SJSA1 (cell line): ENCODE results near the gene AMN. TPM values are rescaled to one million over a fixed set of nuclear protein-coding genes. Genes with fewer than 3 reads are reported as not detected.

Source experiments
- DNase-seq, 2 experiments: peaks; one replicate each; pipeline ENCODE4 v3.0.0-alpha.2; 2015 to 2020; ENCODE audit warnings: low spot score in 2 of 2, low read depth in 1 of 2
- H3K27ac ChIP-seq: fragments of 250-450 bp; sonication (Bioruptor Pico); 2 replicates; pipeline ENCODE4 v1.5.1; 2020; ENCODE audit warnings: mild to moderate bottlenecking, moderate library complexity
- H3K27me3 ChIP-seq: fragments of 250-450 bp; sonication (Bioruptor Pico); replicated peaks from 2 replicates; pipeline ENCODE4 v1.5.1; 2020; ENCODE audit warnings: mild to moderate bottlenecking, moderate library complexity
- H3K36me3 ChIP-seq: fragments of 250-450 bp; sonication (Bioruptor Pico); 2 replicates; pipeline ENCODE4 v1.5.1; 2020; ENCODE audit warnings: mild to moderate bottlenecking
- H3K4me1 ChIP-seq: fragments of 250-450 bp; sonication (Bioruptor Pico); replicated peaks from 2 replicates; pipeline ENCODE4 v1.6.1; 2021; ENCODE audit warnings: mild to moderate bottlenecking
- H3K4me3 ChIP-seq: fragments of 250-450 bp; sonication (Bioruptor Pico); 2 replicates; pipeline ENCODE4 v1.5.1; 2020; ENCODE audit warnings: mild to moderate bottlenecking
- H3K9me3 ChIP-seq: fragments of 250-450 bp; sonication (Bioruptor Pico); replicated peaks from 2 replicates; pipeline ENCODE4 v1.5.1; 2020; ENCODE audit warnings: mild to moderate bottlenecking
- total RNA-seq: library from RNA; depleted of rRNA; stranded (reverse); fragments of >200 nt; shearing (Covaris generic); gene quantifications from 2 replicates; pipeline ENCODE4 v1.2.3, GENCODE V29; 2014

Gene AMN
- total RNA-seq, 1 experiment from 2014 or later = not detected

DNA sequence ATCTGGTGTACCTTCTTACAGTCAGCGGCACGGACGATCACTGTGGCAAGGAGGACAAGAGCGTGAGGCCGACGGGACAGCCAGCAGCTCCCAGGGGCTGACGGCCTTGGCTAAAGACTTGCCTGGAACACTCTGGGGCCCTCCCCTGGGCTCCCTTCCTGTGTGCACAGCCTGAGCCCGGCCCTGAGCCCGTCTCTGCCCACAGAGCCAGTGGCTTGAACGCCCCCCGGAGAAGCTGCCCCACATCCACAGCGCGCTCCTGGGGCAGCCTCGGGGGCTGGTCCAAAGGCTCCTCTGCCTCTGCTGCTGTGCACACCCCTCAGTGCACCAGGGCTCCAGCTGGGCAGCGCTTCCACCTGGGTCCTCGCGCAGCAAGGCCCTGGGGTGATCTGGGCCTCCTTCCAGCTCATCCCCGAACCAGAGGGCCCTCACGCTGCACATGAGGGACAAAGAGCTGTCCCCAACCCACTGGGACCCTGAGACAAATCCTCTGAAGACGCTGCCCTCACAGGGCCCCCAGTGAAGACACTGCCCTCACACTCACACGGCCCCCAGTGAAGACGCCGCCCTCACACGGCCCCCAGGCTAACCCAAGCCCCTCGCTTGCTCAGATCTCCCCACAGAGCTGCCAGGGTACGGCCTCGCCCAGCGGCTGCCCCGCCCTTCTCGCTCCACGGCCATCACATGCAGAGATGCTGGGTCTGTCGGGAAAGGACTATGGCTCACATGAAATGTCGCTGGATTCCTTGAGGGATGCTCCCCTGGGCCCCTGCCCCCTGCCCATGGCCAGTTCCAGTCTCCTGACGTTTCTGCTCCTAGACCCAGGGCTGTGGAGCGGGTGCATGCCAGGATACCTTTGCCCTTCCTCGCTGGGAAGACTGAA, 22.2 kb downstream of the AMN start:
- H3K27ac ChIP-seq = 0 out of 2 replicates have a peak overlapping the region, but pooled peaks have one; percentile 41
- H3K36me3 ChIP-seq = peaks cover 90% of the 10 kb centered on the region
- no peaks in the 10 kb centered on the region for H3K27me3 ChIP-seq
- no peak for DNase-seq
- no peaks in the 10 kb centered on the region for H3K9me3 ChIP-seq
- peaks cover 28% of the 10 kb centered on the region for H3K4me1 ChIP-seq
- no peak overlapping the region for H3K4me3 ChIP-seq

DNA sequence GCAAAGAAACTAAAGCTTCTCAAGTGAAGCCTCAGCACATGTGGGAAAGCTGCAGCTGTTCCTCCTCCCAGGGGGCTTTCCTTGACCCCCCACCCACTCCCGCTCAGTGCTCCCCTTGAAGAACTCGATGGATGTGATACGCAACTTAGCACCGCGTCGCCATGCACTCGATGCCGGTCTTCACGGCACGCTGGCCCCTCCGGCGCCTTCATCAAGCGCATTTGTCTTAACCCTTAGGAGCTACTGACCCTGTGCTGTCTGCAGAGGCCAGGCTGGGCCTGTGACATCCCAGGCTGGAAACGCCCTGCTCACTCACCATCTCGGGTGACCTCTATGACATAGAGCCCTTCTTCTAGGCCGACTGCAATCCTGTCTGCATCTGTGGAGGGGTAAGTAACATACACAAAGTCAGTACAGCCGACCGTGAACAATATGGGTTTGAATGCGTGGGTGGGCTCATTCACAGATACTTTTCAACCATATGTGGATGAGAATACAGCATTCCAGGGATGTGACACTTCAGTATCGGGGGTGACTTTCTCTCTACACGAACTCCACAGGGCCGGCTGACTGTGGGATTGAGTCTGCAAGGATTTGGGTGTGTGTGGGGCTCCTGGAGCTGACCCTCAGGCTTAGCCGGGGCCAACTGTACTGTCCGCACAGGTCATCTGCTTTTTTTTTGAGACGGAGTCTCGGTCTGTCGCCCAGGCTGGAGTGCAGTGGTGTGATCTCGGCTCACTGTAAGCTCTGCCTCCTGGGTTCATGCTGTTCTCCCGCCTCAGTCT, 23.1 kb downstream of the AMN start:
- Histone ChIP-seq H3K4me1 (peaks cover 29% of the 10 kb centered on the region), H3K36me3 (peaks cover 90% of the 10 kb centered on the region), H3K9me3 (no peaks in the 10 kb centered on the region), H3K27ac (0 out of 2 replicates have a peak overlapping the region, but pooled peaks have one; percentile 45), H3K27me3 (no peaks in the 10 kb centered on the region), H3K4me3 (no peak overlapping the region)
- DNase-seq = peak; percentile 50 to 68

DNA sequence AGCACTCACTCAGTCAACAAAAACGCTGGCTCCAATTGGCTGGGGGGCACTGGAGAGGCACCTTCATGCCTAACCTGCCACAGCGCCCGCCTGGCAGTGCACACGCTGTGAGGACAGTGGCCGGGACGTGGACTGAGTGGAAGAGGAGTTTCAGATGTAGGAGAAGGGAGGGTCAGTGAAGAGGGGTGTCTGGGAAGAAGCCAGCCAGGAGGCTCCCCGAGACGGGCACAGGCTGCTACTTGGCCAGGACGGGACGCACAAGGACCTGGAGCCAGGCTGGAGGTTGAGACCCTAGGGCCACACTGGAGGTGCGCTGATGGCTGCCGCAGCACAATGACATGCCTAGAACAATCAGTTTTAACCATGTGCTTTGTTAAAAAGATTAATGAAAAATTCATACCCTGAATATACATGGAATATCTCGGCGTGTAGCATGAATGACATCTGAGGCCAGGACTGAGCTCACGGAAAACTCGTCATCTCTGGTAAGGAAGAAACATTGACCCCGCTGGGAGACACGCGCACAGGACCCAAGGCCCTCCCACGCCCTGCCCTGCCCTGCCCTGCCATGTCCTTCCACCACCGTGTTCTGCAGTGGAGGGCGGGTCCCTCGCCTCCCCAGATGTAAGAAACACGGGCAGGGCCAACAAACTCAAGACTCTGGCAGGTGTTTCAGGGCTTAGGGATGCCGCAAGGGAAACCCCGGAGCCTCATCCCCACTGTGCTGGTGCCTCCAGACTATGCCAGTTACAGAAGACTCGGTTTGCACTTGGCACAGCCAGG, 25.0 kb downstream of the AMN start:
- Histone ChIP-seq H3K27ac (no peak overlapping the region), H3K27me3 (no peaks in the 10 kb centered on the region), H3K4me1 (peaks cover 43% of the 10 kb centered on the region), H3K9me3 (no peaks in the 10 kb centered on the region), H3K36me3 (peaks cover 84% of the 10 kb centered on the region), H3K4me3 (no peak overlapping the region)
- no peak for DNase-seq

DNA sequence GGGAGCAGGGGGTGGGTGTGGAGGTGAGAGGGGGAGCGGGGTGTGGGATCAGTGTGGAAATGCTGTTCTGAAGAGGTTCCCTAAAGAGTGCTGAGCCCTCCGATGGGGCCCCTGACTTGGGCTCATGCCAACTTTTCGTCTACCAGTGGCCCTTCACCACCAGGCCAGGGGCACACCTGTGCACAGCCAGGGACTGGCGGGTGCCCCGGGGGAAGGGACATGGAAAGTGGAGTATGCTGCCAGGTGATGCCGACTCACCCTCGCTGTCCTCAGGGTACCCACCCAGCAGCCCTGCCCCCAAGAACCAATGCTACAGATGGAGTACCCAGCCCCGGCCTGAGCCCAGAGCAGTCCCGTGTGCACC, 26.2 kb downstream of the AMN start:
- Histone ChIP-seq H3K27me3 (no peaks in the 10 kb centered on the region), H3K9me3 (no peaks in the 10 kb centered on the region), H3K27ac (peak overlapping the region; percentile 40; the same call in 1 of the 2 replicates), H3K4me3 (no peak overlapping the region), H3K4me1 (peaks cover 47% of the 10 kb centered on the region), H3K36me3 (peaks cover 86% of the 10 kb centered on the region)
- DNase-seq = no peak

DNA sequence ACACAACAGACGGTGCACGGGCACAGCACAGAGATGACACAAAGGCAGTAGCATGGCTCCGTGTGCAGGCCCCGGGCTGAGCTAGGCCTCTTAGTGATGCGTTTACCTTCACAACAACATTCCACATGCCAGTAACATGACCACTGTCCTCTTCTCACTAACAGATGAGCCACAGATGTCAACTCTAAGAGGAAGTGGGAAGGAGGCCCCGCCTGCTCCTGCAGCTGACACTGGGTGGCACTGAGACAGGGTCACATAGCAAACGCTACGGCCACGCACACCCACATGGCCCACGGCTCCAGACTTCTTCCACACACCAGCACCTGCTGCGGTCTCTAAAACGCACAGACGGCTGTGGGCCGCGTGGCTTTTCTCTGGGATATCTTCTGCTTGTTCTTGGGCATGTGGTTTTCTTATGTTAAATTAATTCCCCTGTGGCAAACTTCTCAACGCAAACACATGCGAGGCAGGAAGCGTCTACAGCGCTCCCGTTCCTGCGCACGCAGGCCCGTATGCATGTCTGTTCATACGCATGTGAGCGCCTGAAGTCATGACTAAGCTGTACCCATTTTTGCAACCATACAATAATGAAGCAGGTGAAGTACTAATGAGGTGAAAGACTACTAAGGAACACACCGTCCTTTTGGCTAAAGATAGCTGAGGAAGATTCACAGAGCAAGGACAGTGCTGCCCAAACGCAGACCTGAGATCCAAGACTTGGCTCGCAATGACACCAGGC, 26.8 kb downstream of the AMN start:
- H3K9me3 ChIP-seq = no peaks in the 10 kb centered on the region
- no peaks in the 10 kb centered on the region for H3K27me3 ChIP-seq
- no peak overlapping the region for H3K4me3 ChIP-seq
- H3K36me3 ChIP-seq = peaks cover 85% of the 10 kb centered on the region
- H3K27ac ChIP-seq = peak overlapping the region; percentile 40
- peak; percentile 36 to 55 for DNase-seq
- peaks cover 47% of the 10 kb centered on the region for H3K4me1 ChIP-seq

DNA sequence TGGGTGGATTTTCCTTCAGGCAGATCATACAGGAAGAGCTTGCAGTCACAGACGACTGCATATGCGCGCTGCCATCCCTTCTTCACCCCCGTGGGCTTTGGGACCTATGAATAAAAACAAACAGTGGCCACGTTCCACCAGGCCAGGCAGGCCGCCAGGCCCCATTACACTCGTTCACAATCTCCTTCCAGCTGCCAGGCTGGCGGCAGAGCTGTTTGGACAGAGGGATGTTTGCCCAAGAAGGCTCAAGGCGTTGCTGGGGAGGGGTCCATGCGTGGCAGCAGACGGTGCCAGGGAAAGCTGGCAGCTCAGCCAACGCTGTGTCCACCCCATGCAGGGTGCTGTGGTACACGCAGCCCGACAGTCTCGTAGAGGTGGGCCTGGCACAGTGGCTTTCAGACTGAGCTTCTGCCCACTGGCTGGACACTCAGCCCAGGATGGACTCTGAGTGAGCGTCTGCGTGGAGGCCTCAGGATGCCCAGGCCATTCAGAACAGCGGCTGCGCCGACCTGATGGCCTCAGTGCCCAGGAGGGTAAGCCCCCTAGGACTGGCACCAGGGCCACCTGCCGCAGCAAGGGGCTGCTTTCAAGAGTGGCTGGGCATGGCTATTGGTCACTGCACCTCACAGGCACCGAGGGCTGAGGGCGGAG, 27.5 kb downstream of the AMN start:
- no peaks in the 10 kb centered on the region for H3K27me3 ChIP-seq
- no peak overlapping the region for H3K4me3 ChIP-seq
- no peak overlapping the region for H3K27ac ChIP-seq
- H3K9me3 ChIP-seq = no peaks in the 10 kb centered on the region
- DNase-seq = no peak
- peaks cover 45% of the 10 kb centered on the region for H3K4me1 ChIP-seq
- peaks cover 85% of the 10 kb centered on the region for H3K36me3 ChIP-seq

DNA sequence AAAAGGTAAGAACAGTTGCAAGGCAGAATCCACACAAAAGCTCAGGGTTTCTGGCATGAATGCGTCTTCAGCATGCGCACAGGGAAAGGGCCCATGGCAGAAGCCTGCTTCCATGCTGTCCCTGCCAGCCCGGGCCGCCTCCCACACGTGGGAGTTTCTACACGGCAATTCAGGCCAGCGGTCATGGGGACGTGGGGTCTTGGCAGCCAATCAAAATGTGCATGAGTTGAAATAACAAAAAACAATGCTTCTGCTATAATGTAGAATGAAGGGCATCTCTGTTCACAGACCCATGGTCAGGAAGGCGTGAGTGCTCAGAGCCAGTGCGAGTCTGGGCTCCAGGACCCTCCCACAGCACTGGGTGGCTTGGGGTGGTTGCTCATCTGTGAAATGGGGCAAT, 28.6 kb downstream of the AMN start:
- Histone ChIP-seq H3K36me3 (peaks cover 85% of the 10 kb centered on the region), H3K27ac (no peak overlapping the region), H3K4me3 (no peak overlapping the region), H3K27me3 (no peaks in the 10 kb centered on the region), H3K9me3 (no peaks in the 10 kb centered on the region), H3K4me1 (peaks cover 36% of the 10 kb centered on the region)
- DNase-seq = no peak

DNA sequence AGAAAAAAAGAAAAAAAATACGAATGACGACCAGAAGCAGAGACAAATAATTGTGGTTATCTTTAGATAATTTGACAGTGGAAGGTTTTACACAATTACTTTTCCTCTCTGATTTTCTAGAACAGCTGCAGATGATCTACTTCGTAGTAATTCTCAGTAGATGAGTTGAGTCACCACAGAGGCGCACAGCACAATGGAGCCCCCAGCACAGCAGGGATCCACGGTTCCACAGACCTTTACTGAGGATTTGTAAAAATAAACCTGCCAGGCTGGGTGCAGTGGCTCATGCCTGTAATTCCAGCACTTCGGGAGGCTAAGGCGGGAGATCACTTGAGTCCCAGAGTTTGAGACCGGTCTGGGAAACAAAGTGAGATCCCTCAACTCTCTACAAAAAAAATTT, 29.3 kb downstream of the AMN start:
- Histone ChIP-seq H3K27ac (no peak overlapping the region), H3K36me3 (peaks cover 83% of the 10 kb centered on the region), H3K4me1 (peaks cover 30% of the 10 kb centered on the region), H3K4me3 (no peak overlapping the region), H3K9me3 (no peaks in the 10 kb centered on the region), H3K27me3 (no peaks in the 10 kb centered on the region)
- peak; percentile 50 to 66 for DNase-seq

DNA sequence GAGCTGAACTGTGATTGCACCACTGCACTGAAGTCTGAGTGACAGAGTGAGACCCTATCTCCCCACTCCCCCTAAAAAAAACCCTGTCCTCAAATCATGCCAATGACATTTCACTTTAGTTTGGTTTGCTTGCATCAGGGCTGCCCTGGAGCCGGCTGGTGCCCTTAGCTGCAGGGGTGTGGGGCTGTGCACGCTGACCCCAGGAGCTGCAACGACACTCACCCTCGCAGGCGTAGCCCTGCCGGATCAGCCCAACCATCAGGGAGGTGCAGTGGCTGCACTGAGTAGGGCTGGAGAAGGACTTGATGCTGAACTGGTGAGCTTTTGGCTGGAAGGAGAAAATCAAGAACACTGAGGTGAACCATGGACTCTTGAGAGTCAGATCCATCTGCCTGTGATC, 29.8 kb downstream of the AMN start:
- no peaks in the 10 kb centered on the region for H3K9me3 ChIP-seq
- peaks cover 79% of the 10 kb centered on the region for H3K36me3 ChIP-seq
- no peaks in the 10 kb centered on the region for H3K27me3 ChIP-seq
- no peak for DNase-seq
- H3K27ac ChIP-seq = no peak overlapping the region
- no peak overlapping the region for H3K4me3 ChIP-seq
- peaks cover 30% of the 10 kb centered on the region for H3K4me1 ChIP-seq

DNA sequence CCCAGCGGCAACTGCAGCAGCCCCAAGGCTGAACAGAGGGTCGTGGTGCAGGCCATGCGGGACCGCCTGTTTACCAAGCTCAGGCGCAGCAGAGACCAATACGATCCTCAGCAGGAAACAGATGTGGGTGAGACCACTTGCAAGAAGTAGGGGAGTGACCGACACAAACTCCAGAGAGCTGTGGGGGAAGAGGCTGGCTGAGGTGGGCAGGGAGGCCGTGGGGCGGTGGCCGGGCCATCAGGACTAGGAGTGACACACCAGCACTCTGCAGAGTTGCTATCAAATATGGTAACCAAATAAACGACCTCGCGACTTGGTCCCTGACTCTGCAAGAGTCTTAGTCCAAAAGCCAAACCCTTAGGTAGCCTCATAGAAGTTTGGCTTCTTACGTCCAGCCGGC, 30.6 kb downstream of the AMN start:
- Histone ChIP-seq H3K9me3 (no peaks in the 10 kb centered on the region), H3K4me1 (peaks cover 30% of the 10 kb centered on the region), H3K4me3 (no peak overlapping the region), H3K27ac (no peak overlapping the region), H3K36me3 (peaks cover 82% of the 10 kb centered on the region), H3K27me3 (no peaks in the 10 kb centered on the region)
- DNase-seq = no peak

DNA sequence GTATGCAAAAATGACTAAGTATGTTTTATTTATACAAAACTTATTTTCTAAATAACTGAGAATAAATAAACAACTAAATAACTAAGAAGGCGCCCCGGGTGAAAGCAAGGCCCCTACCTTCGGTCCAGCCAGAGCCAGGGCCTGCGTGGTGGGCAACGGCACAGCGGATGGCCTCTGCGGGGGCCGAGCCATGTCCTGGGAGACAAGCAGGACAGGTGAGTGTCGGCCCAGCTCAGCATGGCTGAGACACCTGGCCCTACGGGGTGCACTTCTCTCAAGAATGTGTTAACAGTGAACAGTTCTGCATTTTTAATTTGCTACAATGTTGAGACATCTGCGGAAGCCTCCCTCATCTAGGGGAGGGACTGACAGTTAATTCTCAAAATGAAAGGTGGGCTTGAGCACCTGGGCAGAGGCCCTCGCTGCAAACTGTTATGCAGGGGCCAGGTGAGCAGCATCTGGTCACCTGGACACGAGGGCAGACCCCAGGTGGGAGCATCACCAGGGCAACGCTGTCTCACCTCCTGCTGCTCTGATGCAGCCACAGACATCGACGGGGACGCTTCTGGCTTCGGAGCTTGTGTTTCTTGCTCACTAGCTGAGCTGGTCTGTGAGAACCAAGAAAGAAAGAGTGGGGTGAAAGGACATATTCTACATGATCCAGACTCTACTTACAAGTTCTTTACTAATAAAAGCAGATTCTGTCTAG, 31.8 kb downstream of the AMN start:
- no peak for DNase-seq
- H3K36me3 ChIP-seq = peaks cover 84% of the 10 kb centered on the region
- peaks cover 23% of the 10 kb centered on the region for H3K4me1 ChIP-seq
- no peak overlapping the region for H3K4me3 ChIP-seq
- no peak overlapping the region for H3K27ac ChIP-seq
- H3K27me3 ChIP-seq = no peaks in the 10 kb centered on the region
- no peaks in the 10 kb centered on the region for H3K9me3 ChIP-seq

DNA sequence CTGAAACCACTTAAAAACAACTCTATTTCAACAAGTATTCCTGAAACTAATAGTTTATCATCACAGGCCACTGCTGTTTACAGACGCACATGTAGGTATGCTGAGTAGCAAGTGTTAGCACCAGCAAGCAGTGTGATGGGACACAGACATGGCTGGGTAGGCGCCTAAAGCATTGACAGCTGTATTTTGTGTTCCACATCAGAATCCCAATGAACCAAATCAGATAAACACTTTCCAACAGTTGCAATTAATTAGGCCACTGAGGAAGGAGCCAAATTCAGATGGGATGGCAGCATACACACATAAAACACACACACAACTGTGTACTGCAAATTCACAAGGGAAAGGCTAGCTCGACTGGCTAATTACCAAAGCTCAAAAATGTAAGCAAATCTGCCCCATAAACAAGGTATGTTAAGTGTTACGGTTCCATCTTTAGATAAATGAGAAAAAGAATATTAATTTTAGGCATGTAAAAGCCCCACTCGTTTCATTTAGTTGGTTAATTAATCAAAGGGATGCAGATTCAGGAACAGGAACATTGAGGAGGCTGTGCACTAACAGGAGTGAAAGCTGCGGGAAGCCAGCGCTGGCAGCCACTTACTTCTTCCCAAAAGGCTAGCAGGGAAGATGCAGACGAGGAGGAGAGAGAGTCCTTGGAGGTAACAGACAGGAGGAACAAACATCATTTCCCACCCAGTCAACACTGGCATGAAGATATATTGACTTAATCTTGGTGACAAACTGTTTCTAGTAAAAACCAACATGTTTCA, 33.4 kb downstream of the AMN start:
- Histone ChIP-seq H3K4me3 (no peak overlapping the region), H3K27me3 (no peaks in the 10 kb centered on the region), H3K9me3 (no peaks in the 10 kb centered on the region), H3K36me3 (peaks cover 78% of the 10 kb centered on the region), H3K4me1 (peaks cover 18% of the 10 kb centered on the region), H3K27ac (no peak overlapping the region)
- DNase-seq = no peak
